ENCODE results near the gene LSM3.

Gene LSM3

GRCh38 chr3:14208168-14208567 lies 29.6 kb downstream of the LSM3 start:
- no peak for DNase-seq (ENCODE audit: low spot score)
- no peak for TF ChIP-seq CTCF (IDR thresholded peaks at IDR 0.05; ENCODE audit: extremely low read depth, missing control alignments)

- no peak for DNase-seq (ENCODE audit: low spot score)
- TF ChIP-seq CTCF (IDR thresholded peaks at IDR 0.05; ENCODE audit: extremely low read depth, missing control alignments) = no peak
Measured at GRCh38 chr3:14208977-14209394, 30.4 kb downstream of the LSM3 start.

- no peak for TF ChIP-seq CTCF (IDR thresholded peaks at IDR 0.05; ENCODE audit: extremely low read depth, missing control alignments)
- no peak for DNase-seq (ENCODE audit: low spot score)
Measured at GRCh38 chr3:14209581-14210289, 31.1 kb downstream of the LSM3 start.

- DNase-seq (ENCODE audit: low spot score) = no peak
- no peak for TF ChIP-seq CTCF (IDR thresholded peaks at IDR 0.05; ENCODE audit: extremely low read depth, missing control alignments)
Measured at GRCh38 chr3:14210290-14210688, 31.7 kb downstream of the LSM3 start.

GRCh38 chr3:14210843-14211594 lies 32.4 kb downstream of the LSM3 start:
- DNase-seq (ENCODE audit: low spot score) = no peak
- no peak for TF ChIP-seq CTCF (IDR thresholded peaks at IDR 0.05; ENCODE audit: extremely low read depth, missing control alignments)

GRCh38 chr3:14211621-14212020 lies 33.0 kb downstream of the LSM3 start:
- no peak for DNase-seq (ENCODE audit: low spot score)
- no peak for TF ChIP-seq CTCF (IDR thresholded peaks at IDR 0.05; ENCODE audit: extremely low read depth, missing control alignments)

GRCh38 chr3:14212032-14212431 lies 33.4 kb downstream of the LSM3 start:
- no peak for TF ChIP-seq CTCF (IDR thresholded peaks at IDR 0.05; ENCODE audit: extremely low read depth, missing control alignments)
- no peak for DNase-seq (ENCODE audit: low spot score)

Data from GM20000 (cell line).